GM21825 (cell line): ENCODE data around the gene IRS2.
"Not testable (repeated sequence)": the region's sequence is repeated elsewhere in the genome, so short reads cannot be mapped to it uniquely, and the experiment has no call there.

Experiments
- ATAC-seq: cut with Tn5 transposase; IDR thresholded peaks from one replicate; pipeline ENCODE4 v1.9.1; 2021; ENCODE audit warnings: mild to moderate bottlenecking, moderate library complexity; ENCODE audit not compliant: unreplicated experiment

The IRS2 gene

GRCh38 chr13:109737046-109737573 is 49.3 kb downstream of the IRS2 start:
- ATAC-seq: no peak

GRCh38 chr13:109735436-109735966 is 50.9 kb downstream of the IRS2 start:
- no peak for ATAC-seq

- no peak for ATAC-seq
Observed at GRCh38 chr13:109734002-109734785, 52.2 kb downstream of the IRS2 start.

- no peak for ATAC-seq
Observed at GRCh38 chr13:109733550-109733949, 52.8 kb downstream of the IRS2 start.

- ATAC-seq: not testable (repeated sequence)
Observed at GRCh38 chr13:109732470-109733170, 53.8 kb downstream of the IRS2 start.

GRCh38 chr13:109730812-109731335 is 55.5 kb downstream of the IRS2 start:
- no peak for ATAC-seq

GRCh38 chr13:109728791-109729731 is 57.3 kb downstream of the IRS2 start:
- ATAC-seq: no peak

- ATAC-seq: no peak
Observed at GRCh38 chr13:109728061-109728460, 58.3 kb downstream of the IRS2 start.

- ATAC-seq: no peak
Observed at GRCh38 chr13:109727251-109727650, 59.1 kb downstream of the IRS2 start.

GRCh38 chr13:109725995-109726637 is 60.3 kb downstream of the IRS2 start:
- ATAC-seq: no peak

- no peak for ATAC-seq
Observed at GRCh38 chr13:109725297-109725696, 61.1 kb downstream of the IRS2 start.

- ATAC-seq: no peak
Observed at GRCh38 chr13:109724603-109725002, 61.8 kb downstream of the IRS2 start.

GRCh38 chr13:109723046-109723445 is 63.3 kb downstream of the IRS2 start:
- no peak for ATAC-seq

- ATAC-seq: no peak
Observed at GRCh38 chr13:109722068-109722467, 64.3 kb downstream of the IRS2 start.

- no peak for ATAC-seq
Observed at GRCh38 chr13:109720758-109721184, 65.6 kb downstream of the IRS2 start.

GRCh38 chr13:109719962-109720646 is 66.3 kb downstream of the IRS2 start:
- no peak for ATAC-seq

GRCh38 chr13:109718726-109719125 is 67.7 kb downstream of the IRS2 start:
- ATAC-seq: no peak

GRCh38 chr13:109717686-109718085 is 68.7 kb downstream of the IRS2 start:
- ATAC-seq: no peak

GRCh38 chr13:109715902-109716301 is 70.5 kb downstream of the IRS2 start:
- no peak for ATAC-seq
